NCI-H2029 (cell line): ENCODE results near the gene ISCU.
"Not testable (repeated sequence)": the region's sequence is repeated elsewhere in the genome, so short reads cannot be mapped to it uniquely, and the experiment has no call there.

ENCODE experiments used
- DNase-seq: peaks from one replicate; lab custom pipeline; 2025; lab: John Stamatoyannopoulos, UW

The ISCU gene

GRCh38 chr12:108570743-108571608 lies 8.6 kb downstream of the ISCU start:
- DNase-seq: no peak

GRCh38 chr12:108571609-108572165 lies 9.3 kb downstream of the ISCU start:
- no peak for DNase-seq

- DNase-seq: no peak
Measured at GRCh38 chr12:108572166-108572790, 9.9 kb downstream of the ISCU start.

GRCh38 chr12:108573317-108573716 lies 10.9 kb downstream of the ISCU start:
- DNase-seq: no peak

GRCh38 chr12:108574276-108574675 lies 11.9 kb downstream of the ISCU start:
- not testable (repeated sequence) for DNase-seq

- no peak for DNase-seq
Measured at GRCh38 chr12:108575199-108575912, 13.0 kb downstream of the ISCU start.

- no peak for DNase-seq
Measured at GRCh38 chr12:108576660-108577234, 14.4 kb downstream of the ISCU start.

- DNase-seq: no peak
Measured at GRCh38 chr12:108577458-108577857, 15.1 kb downstream of the ISCU start.

- no peak for DNase-seq
Measured at GRCh38 chr12:108578264-108578663, 15.9 kb downstream of the ISCU start.

- no peak for DNase-seq
Measured at GRCh38 chr12:108578813-108579212, 16.4 kb downstream of the ISCU start.

GRCh38 chr12:108580531-108580930 lies 18.1 kb downstream of the ISCU start:
- no peak for DNase-seq

GRCh38 chr12:108581311-108582227 lies 19.2 kb downstream of the ISCU start:
- no peak for DNase-seq

GRCh38 chr12:108582509-108582908 lies 20.1 kb downstream of the ISCU start:
- no peak for DNase-seq

GRCh38 chr12:108582978-108583770 lies 20.8 kb downstream of the ISCU start:
- DNase-seq: no peak

GRCh38 chr12:108583991-108584390 lies 21.6 kb downstream of the ISCU start:
- no peak for DNase-seq

- no peak for DNase-seq
Measured at GRCh38 chr12:108584456-108585065, 22.2 kb downstream of the ISCU start.

- no peak for DNase-seq
Measured at GRCh38 chr12:108585864-108586263, 23.5 kb downstream of the ISCU start.

- no peak for DNase-seq
Measured at GRCh38 chr12:108586306-108586705, 23.9 kb downstream of the ISCU start.

GRCh38 chr12:108587826-108588225 lies 25.4 kb downstream of the ISCU start:
- DNase-seq: no peak
